HEK293T (cell line): ENCODE results near the gene PGM1.

ENCODE experiments used
- BHLHE40 ChIP-seq: fragments of 450-650 bp; IDR thresholded peaks from 2 replicates; pipeline ENCODE4 v1.6.1; 2016; ENCODE audit warnings: mild to moderate bottlenecking, moderate library complexity, borderline replicate concordance
- CTBP1 ChIP-seq: fragments of 450-650 bp; IDR thresholded peaks from 2 replicates; pipeline ENCODE4 v1.6.1; 2016; ENCODE audit warnings: borderline replicate concordance
- ELF4 ChIP-seq: fragments of 450-650 bp; IDR thresholded peaks from 2 replicates; pipeline ENCODE4 v1.6.1; 2017; ENCODE audit warnings: antibody characterized with exemption
- FOXM1 ChIP-seq: fragments of 450-650 bp; IDR thresholded peaks from 2 replicates; pipeline ENCODE4 v1.6.1; 2017; ENCODE audit warnings: mild to moderate bottlenecking, borderline replicate concordance
- HDGF ChIP-seq: fragments of 450-650 bp; IDR thresholded peaks from 2 replicates; pipeline ENCODE4 v1.6.1; 2017; ENCODE audit warnings: antibody characterized with exemption, borderline replicate concordance
- L3MBTL2 ChIP-seq: fragments of 450-650 bp; conservative IDR thresholded peaks from 2 replicates; pipeline ENCODE4 v1.6.1; 2016; ENCODE audit warnings: mild to moderate bottlenecking
- LEF1 ChIP-seq: fragments of 450-650 bp; IDR thresholded peaks from 2 replicates; pipeline ENCODE4 v1.6.1; 2017; ENCODE audit warnings: mild to moderate bottlenecking, borderline replicate concordance
- NFRKB ChIP-seq: fragments of 450-650 bp; IDR thresholded peaks from 2 replicates; pipeline ENCODE4 v1.6.1; 2016; ENCODE audit warnings: mild to moderate bottlenecking, moderate library complexity
- SP1 ChIP-seq: fragments of 450-650 bp; IDR thresholded peaks from 2 replicates; pipeline ENCODE4 v1.6.1; 2017
- SUZ12 ChIP-seq: fragments of 450-650 bp; IDR thresholded peaks from 2 replicates; pipeline ENCODE4 v1.6.1; 2016; ENCODE audit warnings: mild to moderate bottlenecking
- ZNF384 ChIP-seq: fragments of 450-650 bp; IDR thresholded peaks from 2 replicates; pipeline ENCODE4 v1.6.1; 2016
- TF ChIP-seq, protein P1 (sequence below): fragments of 450-650 bp; IDR thresholded peaks from 2 replicates; pipeline ENCODE4 v1.6.1; 2016

DNA sequence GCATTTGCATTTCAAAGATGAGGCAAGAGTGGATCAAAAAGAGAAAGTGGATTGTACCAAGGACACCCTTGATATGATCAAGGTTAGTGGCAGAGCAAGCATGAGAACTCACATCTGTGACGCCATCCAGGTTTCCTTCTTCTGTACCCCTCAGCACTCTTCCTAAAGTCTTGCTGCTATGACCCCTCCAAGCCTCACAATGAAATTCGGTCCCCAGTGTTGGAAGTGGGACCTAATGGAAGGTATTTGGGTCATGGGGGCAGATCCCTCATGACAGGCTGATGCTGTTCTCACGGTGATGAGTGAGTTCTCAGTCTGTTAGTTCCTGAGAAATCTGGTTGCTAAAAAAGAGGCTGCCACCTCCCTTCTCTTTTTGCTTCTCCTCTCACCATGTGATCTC, 86.4 kb downstream of the PGM1 start:
- TF ChIP-seq SP1 = no peak
- TF ChIP-seq, protein P1, sequence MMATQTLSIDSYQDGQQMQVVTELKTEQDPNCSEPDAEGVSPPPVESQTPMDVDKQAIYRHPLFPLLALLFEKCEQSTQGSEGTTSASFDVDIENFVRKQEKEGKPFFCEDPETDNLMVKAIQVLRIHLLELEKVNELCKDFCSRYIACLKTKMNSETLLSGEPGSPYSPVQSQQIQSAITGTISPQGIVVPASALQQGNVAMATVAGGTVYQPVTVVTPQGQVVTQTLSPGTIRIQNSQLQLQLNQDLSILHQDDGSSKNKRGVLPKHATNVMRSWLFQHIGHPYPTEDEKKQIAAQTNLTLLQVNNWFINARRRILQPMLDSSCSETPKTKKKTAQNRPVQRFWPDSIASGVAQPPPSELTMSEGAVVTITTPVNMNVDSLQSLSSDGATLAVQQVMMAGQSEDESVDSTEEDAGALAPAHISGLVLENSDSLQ = no peak
- TF ChIP-seq ZNF384 = no peak
- no peak for TF ChIP-seq SUZ12
- TF ChIP-seq L3MBTL2 = no peak
- TF ChIP-seq CTBP1 = no peak
- TF ChIP-seq FOXM1 = no peak
- no peak for TF ChIP-seq ELF4
- TF ChIP-seq NFRKB = no peak
- no peak for TF ChIP-seq LEF1
- no peak for TF ChIP-seq HDGF
- no peak for TF ChIP-seq BHLHE40
